Raji (cell line): Measurements from ENCODE around the gene TMEM120A.

ENCODE experiments used
- POLR2A ChIP-seq: IDR thresholded peaks from 2 replicates; pipeline ENCODE4 v1.6.1; 2011; ENCODE audit warnings: low read depth, low read length, control low read depth; ENCODE audit not compliant: insufficient read depth

The TMEM120A gene

GRCh38 chr7:76000566-76000965 lies 6.2 kb upstream of the TMEM120A start:
- TF ChIP-seq POLR2A: no peak

- TF ChIP-seq POLR2A: no peak
These were observed 3.6 kb upstream of the TMEM120A start for GRCh38 chr7:75998038-75998437.

DNA sequence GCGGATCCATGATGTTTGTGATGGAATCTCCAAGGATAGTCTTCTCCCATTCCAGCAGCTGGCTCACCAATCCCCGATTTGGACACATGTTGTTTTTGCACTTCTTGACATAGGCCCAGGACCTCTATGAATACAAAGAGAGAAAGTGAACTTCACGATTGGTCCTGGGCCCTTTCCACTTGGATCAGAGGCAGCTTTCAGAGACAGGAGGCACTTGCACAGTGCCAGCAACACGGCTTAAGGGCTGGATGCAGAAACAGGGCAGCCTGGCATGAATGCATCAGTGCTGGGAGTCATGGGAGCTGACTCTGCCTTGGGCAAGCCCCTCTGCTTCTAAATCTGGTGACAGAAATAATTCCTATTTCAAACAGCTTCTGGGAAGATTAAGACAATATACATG lies 2.1 kb upstream of the TMEM120A start:
- TF ChIP-seq POLR2A: no peak

- no peak for TF ChIP-seq POLR2A
These were observed 1.6 kb upstream of the TMEM120A start for GRCh38 chr7:75995996-75996395.

DNA sequence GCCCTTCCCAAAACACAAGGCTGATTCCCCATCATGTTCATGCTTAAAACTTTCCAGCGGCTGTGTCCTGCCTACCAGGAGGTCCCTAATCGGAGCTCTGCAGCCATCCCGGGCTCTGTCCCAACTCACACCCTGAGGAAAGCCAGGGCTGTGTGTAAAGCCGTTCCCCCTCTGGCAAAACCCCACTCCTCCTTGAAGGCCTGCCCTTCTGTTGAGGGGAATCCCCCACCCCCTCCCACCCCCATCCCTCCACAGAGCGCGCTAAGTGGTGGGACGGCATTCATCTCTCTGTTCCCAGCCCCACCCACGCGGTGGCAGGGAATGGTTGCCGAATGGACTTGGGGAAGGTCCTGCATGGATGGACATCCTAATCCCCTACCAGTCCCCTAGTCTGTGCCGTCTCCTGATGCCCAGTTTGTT lies 667 bp upstream of the TMEM120A start:
- TF ChIP-seq POLR2A: no peak

DNA sequence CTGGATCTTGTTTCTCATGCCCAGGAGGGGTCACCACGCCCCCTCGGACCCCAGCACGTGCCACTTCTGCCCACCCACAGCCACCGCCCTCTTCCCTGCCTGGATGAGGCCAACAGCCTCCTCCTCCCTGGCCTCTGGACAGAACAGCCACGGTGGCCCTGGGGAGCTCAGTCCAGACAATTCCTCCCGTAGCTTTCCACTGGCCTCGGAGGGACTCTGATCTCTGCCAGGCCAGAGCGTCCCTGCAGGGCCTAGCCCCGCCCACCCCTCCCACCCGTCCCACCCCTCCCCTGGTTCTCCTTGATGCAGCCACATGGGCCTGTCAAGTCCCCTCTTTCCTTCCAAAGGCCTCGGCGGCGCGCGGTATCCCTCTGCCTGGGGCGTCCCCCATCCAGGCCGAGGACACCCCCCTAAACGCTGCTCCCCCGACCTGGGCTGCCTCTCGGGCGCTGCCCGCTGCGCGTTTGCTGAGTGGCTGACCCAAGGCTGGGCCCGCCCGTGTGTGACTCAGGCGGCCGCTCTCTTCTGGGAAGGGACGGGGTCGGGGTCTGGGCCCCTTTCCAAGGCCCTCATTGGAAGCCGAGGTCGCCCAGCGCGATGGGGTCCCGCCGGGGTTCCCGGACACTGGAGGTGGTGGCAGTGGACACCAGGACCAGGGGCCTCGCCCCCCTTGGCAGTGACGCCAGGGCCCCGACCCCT lies 557 bp downstream of the TMEM120A start:
- no peak for TF ChIP-seq POLR2A

DNA sequence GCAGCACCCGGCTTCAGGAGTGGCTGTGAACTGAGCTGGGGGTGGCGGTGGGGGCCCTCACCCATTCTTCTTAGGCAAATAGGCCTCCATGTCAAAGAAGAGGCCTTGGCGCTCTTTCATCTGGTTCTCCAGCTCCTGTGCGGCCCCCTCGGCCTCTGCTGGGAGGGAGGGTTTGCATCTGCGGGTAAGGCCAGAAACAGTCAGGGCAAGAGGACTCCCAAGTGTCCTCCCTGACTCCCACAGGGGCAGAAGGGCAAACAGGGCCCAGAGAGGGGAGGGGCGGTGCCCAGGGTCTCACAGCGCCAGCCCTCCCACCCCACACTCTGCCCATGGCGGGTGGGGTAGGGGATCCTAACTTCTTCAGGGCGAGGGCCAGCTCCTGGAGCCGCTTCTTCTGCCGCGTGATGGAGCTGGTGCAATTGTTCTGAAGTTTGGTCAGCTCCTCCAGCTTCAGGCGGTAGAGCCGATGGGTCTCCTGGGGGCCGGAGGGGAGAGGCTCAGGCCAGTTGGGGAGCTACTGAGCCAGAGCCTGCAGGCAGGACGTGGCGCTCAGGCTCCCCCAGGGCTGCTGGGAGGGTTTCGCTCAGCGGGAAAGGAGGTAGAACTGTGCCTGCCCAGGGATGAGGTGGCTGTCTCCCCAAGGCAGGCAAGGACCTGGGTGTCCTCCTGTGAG lies 2.2 kb downstream of the TMEM120A start:
- TF ChIP-seq POLR2A: no peak

- TF ChIP-seq POLR2A: no peak
These were observed 2.8 kb downstream of the TMEM120A start for GRCh38 chr7:75991531-75992082.

GRCh38 chr7:75989500-75990388 lies 4.7 kb downstream of the TMEM120A start:
- TF ChIP-seq POLR2A: no peak

- TF ChIP-seq POLR2A: no peak
These were observed 5.6 kb downstream of the TMEM120A start for GRCh38 chr7:75988568-75989499.

DNA sequence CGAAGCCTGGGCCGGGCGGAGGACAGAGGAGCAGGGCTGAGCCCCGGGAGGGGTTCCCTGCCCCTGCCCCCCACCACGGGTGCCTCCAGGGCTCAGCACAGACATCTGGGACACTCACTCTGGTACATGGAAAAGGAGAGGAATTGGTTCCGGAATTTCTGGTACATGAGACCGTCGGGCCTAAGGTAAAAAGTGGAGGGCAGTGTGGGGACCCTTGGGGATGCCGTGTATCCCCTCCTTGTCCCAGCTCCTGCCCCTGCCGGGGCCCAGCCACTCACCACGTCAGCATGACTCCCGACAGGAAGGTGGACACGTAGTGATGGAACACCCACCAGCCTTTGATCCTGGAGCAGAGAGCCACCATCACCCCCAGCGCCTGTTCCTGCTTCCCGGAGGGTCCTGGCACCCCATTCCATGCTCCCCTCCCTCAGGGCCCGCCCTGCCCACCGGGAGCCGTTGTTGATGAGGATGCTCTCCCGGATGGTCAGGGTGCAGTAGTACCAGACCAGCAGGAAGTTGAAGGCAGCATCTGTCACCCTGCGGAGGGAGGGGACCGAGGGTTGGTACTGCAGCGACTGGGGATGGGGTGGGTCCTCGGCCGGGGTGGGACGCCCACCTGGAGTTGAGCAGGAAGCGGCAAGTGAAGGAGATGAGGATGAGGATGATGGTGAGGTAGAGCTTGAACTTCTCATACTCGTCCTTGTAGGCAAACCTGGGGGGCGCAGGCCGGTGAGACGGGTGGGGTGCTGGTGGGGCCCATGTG lies 6.4 kb downstream of the TMEM120A start:
- no peak for TF ChIP-seq POLR2A

- TF ChIP-seq POLR2A: no peak
These were observed 7.2 kb downstream of the TMEM120A start for GRCh38 chr7:75987026-75987804.
